A673 (cell line): ENCODE measurements around the gene KPNA6.

Source experiments
- EZH2 ChIP-seq: fragments of 200-600 bp; sonication (generic); IDR thresholded peaks from 2 replicates; pipeline ENCODE4 v1.6.1; 2017; ENCODE audit warnings: borderline replicate concordance, low read depth, mild to moderate bottlenecking, mixed read lengths, antibody characterized with exemption, low read length; ENCODE audit not compliant: poor library complexity, severe bottlenecking
- TF ChIP-seq, protein P1 (sequence below): fragments of 300-800, 200-600 bp; sonication (generic); conservative IDR thresholded peaks from 2 replicates; pipeline ENCODE4 v1.5.1; 2017; ENCODE audit warnings: low read depth, mild to moderate bottlenecking, antibody characterized with exemption, low read length, moderate library complexity, mixed read lengths

DNA sequence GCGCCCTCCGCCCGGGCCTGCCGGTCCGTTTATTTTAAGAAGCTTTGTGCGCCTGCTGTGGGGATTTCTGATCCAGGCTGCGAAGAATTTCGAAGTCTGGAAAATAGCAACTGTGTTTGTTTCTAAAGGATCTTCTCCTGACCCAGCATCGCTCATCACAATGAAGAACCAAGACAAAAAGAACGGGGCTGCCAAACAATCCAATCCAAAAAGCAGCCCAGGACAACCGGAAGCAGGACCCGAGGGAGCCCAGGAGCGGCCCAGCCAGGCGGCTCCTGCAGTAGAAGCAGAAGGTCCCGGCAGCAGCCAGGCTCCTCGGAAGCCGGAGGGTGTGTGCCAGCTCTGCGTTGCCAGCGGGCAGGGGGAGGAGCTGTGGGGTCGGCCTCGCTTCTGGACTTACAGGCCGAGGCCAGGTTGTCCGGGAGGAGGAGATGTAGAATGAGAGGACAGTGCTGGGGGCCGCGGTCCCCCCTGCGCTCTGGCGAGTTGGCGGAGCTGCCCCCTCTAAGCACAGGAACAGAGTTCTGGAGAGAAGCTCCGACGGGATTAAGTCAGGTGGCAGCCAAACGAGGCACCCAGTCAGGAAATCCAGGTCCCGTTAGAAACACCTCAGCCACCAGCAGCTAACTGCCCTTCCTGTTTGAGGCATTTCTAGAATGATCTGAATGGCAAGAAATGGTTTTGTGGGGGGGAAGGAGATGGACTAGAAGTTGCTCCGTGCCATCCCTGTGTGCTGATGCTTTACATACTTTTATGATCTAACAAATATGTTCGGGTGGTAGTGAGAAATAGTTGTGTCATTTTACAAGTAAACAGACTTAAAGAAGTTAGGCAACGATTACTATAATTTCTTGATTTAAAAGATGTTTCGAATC is 72.6 kb downstream of the KPNA6 start:
- TF ChIP-seq EZH2 = no peak
- TF ChIP-seq, protein P1, sequence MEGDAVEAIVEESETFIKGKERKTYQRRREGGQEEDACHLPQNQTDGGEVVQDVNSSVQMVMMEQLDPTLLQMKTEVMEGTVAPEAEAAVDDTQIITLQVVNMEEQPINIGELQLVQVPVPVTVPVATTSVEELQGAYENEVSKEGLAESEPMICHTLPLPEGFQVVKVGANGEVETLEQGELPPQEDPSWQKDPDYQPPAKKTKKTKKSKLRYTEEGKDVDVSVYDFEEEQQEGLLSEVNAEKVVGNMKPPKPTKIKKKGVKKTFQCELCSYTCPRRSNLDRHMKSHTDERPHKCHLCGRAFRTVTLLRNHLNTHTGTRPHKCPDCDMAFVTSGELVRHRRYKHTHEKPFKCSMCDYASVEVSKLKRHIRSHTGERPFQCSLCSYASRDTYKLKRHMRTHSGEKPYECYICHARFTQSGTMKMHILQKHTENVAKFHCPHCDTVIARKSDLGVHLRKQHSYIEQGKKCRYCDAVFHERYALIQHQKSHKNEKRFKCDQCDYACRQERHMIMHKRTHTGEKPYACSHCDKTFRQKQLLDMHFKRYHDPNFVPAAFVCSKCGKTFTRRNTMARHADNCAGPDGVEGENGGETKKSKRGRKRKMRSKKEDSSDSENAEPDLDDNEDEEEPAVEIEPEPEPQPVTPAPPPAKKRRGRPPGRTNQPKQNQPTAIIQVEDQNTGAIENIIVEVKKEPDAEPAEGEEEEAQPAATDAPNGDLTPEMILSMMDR = no peak
